ENCODE measurements around the gene BUD13.

DNA sequence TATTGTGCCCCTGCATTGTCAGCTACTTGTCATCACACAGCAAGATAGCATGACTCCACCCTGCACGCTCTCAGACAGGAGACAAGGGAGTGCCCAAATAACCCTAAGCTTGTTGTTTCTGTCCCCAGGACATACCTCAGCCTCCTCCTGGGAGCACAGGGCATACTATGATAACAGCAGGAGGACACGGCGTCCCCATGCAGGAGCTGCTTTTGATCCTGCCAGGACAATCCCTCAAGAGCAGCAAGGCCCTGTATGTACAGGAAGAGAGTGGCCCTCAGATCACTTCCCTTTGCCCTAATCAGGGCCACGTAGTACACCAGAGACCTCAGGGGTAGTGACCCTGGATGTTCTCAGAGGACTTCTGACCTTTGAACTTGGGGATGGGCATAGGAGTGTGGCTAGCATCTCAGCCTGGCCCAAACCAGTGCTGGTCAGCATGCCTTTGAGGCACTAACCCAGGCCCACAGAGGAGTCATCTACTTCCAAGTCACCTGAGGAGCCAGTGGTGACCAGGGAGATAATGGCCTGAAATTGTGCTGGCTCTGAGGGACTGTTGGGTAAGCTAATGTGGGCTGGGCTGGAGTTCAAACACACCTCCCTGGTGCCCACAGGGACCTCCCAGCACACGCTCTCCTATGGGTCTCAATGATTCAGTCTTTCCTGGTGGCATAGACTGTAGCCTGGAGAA is 41.1 kb upstream of the BUD13 start:
- no peak for TF ChIP-seq ZNF121 (tag by site-specific recombination; IDR thresholded peaks at IDR 0.05)
- no peak for TF ChIP-seq ZNF585B (tag by site-specific recombination; IDR thresholded peaks at IDR 0.05)
